Psoas muscle (tissue), 8 donors: Measurements from ENCODE around the gene GNG8. TPM values are rescaled to one million over a fixed set of nuclear protein-coding genes. Genes with fewer than 3 reads are reported as not detected.
A peak's percentile ranks its signal among the peaks of the same experiment; 100 is the strongest.

ENCODE experiments used
- ATAC-seq, 4 donors: fragments of 200-7000 bp; cut with Tn5 transposase; one replicate each; pipeline ENCODE4 v1.9.1; 2020; ENCODE audit warnings: moderate library complexity in 3 of 4, mild to moderate bottlenecking in 2 of 4
- DNase-seq, 2 donors: peaks; one replicate each; pipeline ENCODE4 v3.0.0-alpha.2; 2020
- H3K27ac ChIP-seq: fragments of 200-600 bp; one replicate; pipeline ENCODE4 v1.8.0; 2022
- H3K27me3 ChIP-seq, 3 donors: fragments of 200-600 bp in 1 of 3; one replicate each; pipeline versions ENCODE4 v1.6.1 to v1.8.0; 2013 to 2022; ENCODE audit warnings: low read length in 2 of 3, mild to moderate bottlenecking in 2 of 3, moderate library complexity in 1 of 3; ENCODE audit not compliant: insufficient read depth in 3 of 3
- H3K36me3 ChIP-seq, 2 donors: fragments of 200-600 bp in 1 of 2; one replicate each; pipeline versions ENCODE4 v1.6.1 to v1.8.0; 2013 to 2022; ENCODE audit warnings: low read depth in 1 of 2, mild to moderate bottlenecking in 1 of 2, moderate library complexity in 1 of 2; ENCODE audit not compliant: insufficient read depth in 1 of 2
- H3K4me1 ChIP-seq: fragments of 200-600 bp; one replicate; pipeline ENCODE4 v1.8.0; 2022
- H3K4me3 ChIP-seq: fragments of 200-600 bp; one replicate; pipeline ENCODE4 v1.8.0; 2022; ENCODE audit warnings: mild to moderate bottlenecking
- H3K9me3 ChIP-seq: fragments of 200-600 bp; one replicate; pipeline ENCODE4 v1.8.0; 2022
- CTCF ChIP-seq: fragments of 200-600 bp; IDR thresholded peaks from one replicate; pipeline ENCODE4 v1.8.0; 2022; ENCODE audit warnings: antibody characterized with exemption
- WGBS, 3 donors: extraction: QIAGEN DNeasy Blood & Tissue Kit; methylation state at CpG; one replicate each; pipeline versions ENCODE4 v1.1.6 to v1.1.7; 2013; 5-methylcytosine and 5-hydroxymethylcytosine counted together
- intact Hi-C, 2 donors: fragments of 100-400 bp; cut with DNase I; formaldehyde crosslinking; loops; one replicate each; pipeline versions ENCODE4 v1.11.0 to v1.14.2; 2022
- polyA plus RNA-seq, 3 donors: library from polyadenylated mRNA; stranded (reverse); fragments of 200-250 nt; gene quantifications; one replicate each; pipeline ENCODE4 v1.2.3, GENCODE V29; 2013
- total RNA-seq, 4 donors: library from RNA; stranded (reverse); fragmentation: NEBNext Ultra II Directional in 2 of 4; extraction: Animal tissue kit (Norgen Biotek cat#: 25700) in 2 of 4; gene quantifications; one replicate each; pipeline versions ENCODE4 v1.2.1 to v1.2.4, GENCODE V29; 2021 to 2023
- donor health status: healthy with polysubstance abuse.
- donor health status: DM: no; HTN: no; CAD: no; lungs with moderate emphysema.
- donor health status: Bipolar disorder and iron deficiency.
- donor health status: healthy.
- donor health status: DM: yes; HTN: yes; CAD: no.
- donor health status: DM: no; HTN: no; CAD: no.
- donor health status: DM: no; HTN: no; CAD: no.
- donor health status: DM: yes; HTN: yes; CAD: no.

Gene GNG8
- total and polyA plus RNA-seq, 7 donors: not detected

GRCh38 chr19:46608178-46608577 lies 27.8 kb downstream of the GNG8 start:
- 88 to 93% (median 91%) methylated on average over 9 of the region's 9 CpGs for WGBS, 3 donors
- no peaks in the 10 kb centered on the region for H3K9me3 ChIP-seq
- ATAC-seq (no peak), DNase-seq (peak in 1 of 2 donors; percentile 13)
- peaks cover 20% of the 10 kb centered on the region for H3K4me1 ChIP-seq
- intact Hi-C loops: no loop called here
- no peak overlapping the region for H3K27ac ChIP-seq
- H3K36me3 ChIP-seq: peaks cover 0 to 50% of the 10 kb centered on the region in 2 donors
- H3K27me3 ChIP-seq: no peaks in the 10 kb centered on the region
- no peak overlapping the region for H3K4me3 ChIP-seq
- TF ChIP-seq CTCF: no peak

GRCh38 chr19:46607448-46607841 lies 28.6 kb downstream of the GNG8 start:
- intact Hi-C loops: no loop called here
- ATAC-seq (no peak), DNase-seq (peak in 1 of 2 donors; percentile 39)
- no peak for TF ChIP-seq CTCF
- peaks cover 22% of the 10 kb centered on the region for H3K4me1 ChIP-seq
- WGBS, 3 donors: 70 to 84% (median 77%) methylated on average over 12 of the region's 12 CpGs
- no peak overlapping the region for H3K4me3 ChIP-seq
- no peaks in the 10 kb centered on the region for H3K9me3 ChIP-seq
- H3K27me3 ChIP-seq: no peaks in the 10 kb centered on the region
- H3K27ac ChIP-seq: no peak overlapping the region
- peaks cover 0 to 50% of the 10 kb centered on the region in 2 donors for H3K36me3 ChIP-seq

GRCh38 chr19:46606681-46607447 lies 29.1 kb downstream of the GNG8 start:
- DNase-seq (peak in 1 of 2 donors; percentile 30), ATAC-seq (no peak)
- intact Hi-C loops: no loop called here
- no peak for TF ChIP-seq CTCF
- 78 to 87% (median 79%) methylated on average over 12 of the region's 12 CpGs for WGBS, 3 donors
- H3K4me1 ChIP-seq: peaks cover 22% of the 10 kb centered on the region
- peaks cover 0 to 50% of the 10 kb centered on the region in 2 donors for H3K36me3 ChIP-seq
- no peaks in the 10 kb centered on the region for H3K9me3 ChIP-seq
- no peak overlapping the region for H3K27ac ChIP-seq
- no peaks in the 10 kb centered on the region for H3K27me3 ChIP-seq
- no peak overlapping the region for H3K4me3 ChIP-seq

- Histone ChIP-seq H3K36me3 (peaks cover 0 to 50% of the 10 kb centered on the region in 2 donors), H3K9me3 (no peaks in the 10 kb centered on the region), H3K27ac (no peak overlapping the region), H3K4me1 (peaks cover 22% of the 10 kb centered on the region), H3K4me3 (no peak overlapping the region), H3K27me3 (no peaks in the 10 kb centered on the region)
- intact Hi-C loops: no loop called here
- TF ChIP-seq CTCF: no peak
- ATAC-seq (no peak), DNase-seq (no peak)
- 90 to 94% (median 93%) methylated on average over 11 of the region's 11 CpGs for WGBS, 3 donors
These were observed 30.0 kb downstream of the GNG8 start for GRCh38 chr19:46606019-46606418.
